Stimulated activated CD8-positive, alpha-beta memory T cell treated with anti-CD3 and anti-CD28 coated beads, Interleukin-15, amount 100 ng/mL, for 1 hour (primary cell): ENCODE results near the gene MGST2.
"Not testable (repeated sequence)": the region's sequence is repeated elsewhere in the genome, so short reads cannot be mapped to it uniquely, and the experiment has no call there.

Source experiments
- DNase-seq: peaks from one replicate; pipeline ENCODE4 v3.0.0-alpha.2; 2020; ENCODE audit warnings: low read depth

MGST2 gene

GRCh38 chr4:139669890-139670289 is 4.3 kb downstream of the MGST2 start:
- DNase-seq = no peak

- no peak for DNase-seq
Measured at GRCh38 chr4:139670775-139671174, 5.2 kb downstream of the MGST2 start.

- no peak for DNase-seq
Measured at GRCh38 chr4:139672215-139672614, 6.6 kb downstream of the MGST2 start.

- no peak for DNase-seq
Measured at GRCh38 chr4:139672732-139673131, 7.1 kb downstream of the MGST2 start.

- no peak for DNase-seq
Measured at GRCh38 chr4:139674875-139675550, 9.4 kb downstream of the MGST2 start.

- DNase-seq = no peak
Measured at GRCh38 chr4:139675651-139676050, 10.0 kb downstream of the MGST2 start.

GRCh38 chr4:139676365-139676764 is 10.7 kb downstream of the MGST2 start:
- no peak for DNase-seq

GRCh38 chr4:139676913-139677585 is 11.4 kb downstream of the MGST2 start:
- no peak for DNase-seq

GRCh38 chr4:139682309-139682708 is 16.7 kb downstream of the MGST2 start:
- DNase-seq = no peak

- DNase-seq = no peak
Measured at GRCh38 chr4:139682741-139683151, 17.1 kb downstream of the MGST2 start.

- DNase-seq = no peak
Measured at GRCh38 chr4:139684351-139684750, 18.7 kb downstream of the MGST2 start.

- DNase-seq = no peak
Measured at GRCh38 chr4:139685180-139685579, 19.6 kb downstream of the MGST2 start.

GRCh38 chr4:139686130-139686529 is 20.5 kb downstream of the MGST2 start:
- DNase-seq = no peak

GRCh38 chr4:139686988-139687387 is 21.4 kb downstream of the MGST2 start:
- DNase-seq = no peak

- DNase-seq = no peak
Measured at GRCh38 chr4:139689093-139689722, 23.6 kb downstream of the MGST2 start.

GRCh38 chr4:139690419-139690818 is 24.8 kb downstream of the MGST2 start:
- DNase-seq = no peak

GRCh38 chr4:139692309-139693012 is 26.8 kb downstream of the MGST2 start:
- DNase-seq = no peak

GRCh38 chr4:139694522-139695107 is 29.0 kb downstream of the MGST2 start:
- DNase-seq = no peak

GRCh38 chr4:139696491-139696890 is 30.9 kb downstream of the MGST2 start:
- DNase-seq = no peak

- DNase-seq = not testable (repeated sequence)
Measured at GRCh38 chr4:139698167-139698925, 32.7 kb downstream of the MGST2 start.

GRCh38 chr4:139700568-139700967 is 34.9 kb downstream of the MGST2 start:
- DNase-seq = no peak
